HepG2 (cell line): Measurements from ENCODE around the gene ARMC8. TPM values are rescaled to one million over a fixed set of nuclear protein-coding genes. Genes with fewer than 3 reads are reported as not detected.

ENCODE experiments used
- ATAC-seq: fragments of 200-7000 bp; cut with Tn5 transposase; 3 replicates; pipeline ENCODE4 v1.9.1; 2020; ENCODE audit warnings: mild to moderate bottlenecking, moderate library complexity
- BruUV-seq: library from RNA; stranded (reverse); fragments of 400-500 nt; replicated peaks from 2 replicates; lab custom pipeline; 2021; lab: Mats Ljungman, UMichigan
- CTCF ChIA-PET: fragments of 300-600 bp; formaldehyde crosslinking; extraction: SDS; loops from one replicate; lab custom pipeline; 2021; ENCODE audit warnings: low total read pairs, inconsistent platforms, low intra/inter-chr PET ratio; lab: Yijun Ruan, JAX
- POLR2A ChIA-PET: fragments of 350-600 bp; sonication (Branson Sonifier 250); formaldehyde crosslinking; loops from one replicate; lab custom pipeline; 2020; ENCODE audit warnings: antibody characterized with exemption, inconsistent platforms; lab: Yijun Ruan, JAX
- DNase-seq: peaks from one replicate; pipeline ENCODE4 v3.0.0-alpha.2; 2015; ENCODE audit warnings: low spot score
- FAIRE-seq: peaks from 3 replicates; lab custom pipeline; 2011; peaks lifted over from hg19 to GRCh38; lab: Jason Lieb, UNC
- H2AFZ ChIP-seq: one replicate; pipeline ENCODE4 v1.6.1; 2011; ENCODE audit warnings: low read length, inconsistent platforms
- H3K27ac ChIP-seq: fragments of 300-600 bp; 3 replicates; pipeline ENCODE4 v1.8.0; 2011; ENCODE audit warnings: mixed run types, mild to moderate bottlenecking, mixed read lengths, low read length, inconsistent platforms; ENCODE audit not compliant: insufficient read depth; ENCODE audit errors: extremely low read length
- H3K27me3 ChIP-seq, 2 experiments: fragments of 200-600 bp in 1 of 2; 2 replicates in 1 of 2; 3 replicates in 1 of 2; pipeline versions ENCODE4 v1.6.0 to v1.8.0; 2011; ENCODE audit warnings: low read length in 2 of 2, mild to moderate bottlenecking in 2 of 2, moderate library complexity in 2 of 2, inconsistent platforms in 1 of 2; ENCODE audit not compliant: insufficient read depth in 2 of 2, control insufficient read depth in 1 of 2
- H3K36me3 ChIP-seq, 2 experiments: fragments of 200-600 bp in 1 of 2; replicated peaks in 1 of 2; 2 replicates in 1 of 2; 3 replicates in 1 of 2; pipeline versions ENCODE4 v1.5.1 to v1.8.0; 2011; ENCODE audit warnings: low read length in 2 of 2, inconsistent platforms in 1 of 2; ENCODE audit not compliant: insufficient read depth in 2 of 2, control insufficient read depth in 1 of 2
- H3K4me1 ChIP-seq: 2 replicates; pipeline ENCODE4 v1.5.1; 2012; ENCODE audit warnings: low read length, inconsistent platforms; ENCODE audit not compliant: insufficient read depth
- H3K4me2 ChIP-seq: 2 replicates; pipeline ENCODE4 v1.6.0; 2011; ENCODE audit warnings: low read depth, low read length, inconsistent platforms
- H3K4me3 ChIP-seq, 3 experiments: fragments of 200-600 bp in 1 of 3; sonication (generic), shearing (Covaris generic) in 1 of 3; replicated peaks in 1 of 3; 2 replicates each; pipeline ENCODE4 v1.5.1; 2011 to 2016; ENCODE audit warnings: low read length in 3 of 3, inconsistent platforms in 2 of 3, low read depth in 2 of 3, mild to moderate bottlenecking in 2 of 3, control low read depth in 1 of 3, mixed read lengths in 1 of 3; ENCODE audit not compliant: insufficient read depth in 1 of 3
- H3K79me2 ChIP-seq: one replicate; pipeline ENCODE4 v1.6.1; 2011; ENCODE audit warnings: low read length, inconsistent platforms; ENCODE audit not compliant: insufficient read depth
- H3K9ac ChIP-seq: 2 replicates; pipeline ENCODE4 v1.6.0; 2011; ENCODE audit warnings: mild to moderate bottlenecking, low read depth, low read length, inconsistent platforms; ENCODE audit not compliant: insufficient read depth
- H3K9me3 ChIP-seq: 2 replicates; pipeline ENCODE4 v1.5.1; 2012; ENCODE audit warnings: mild to moderate bottlenecking, low read length
- H4K20me1 ChIP-seq: 2 replicates; pipeline ENCODE4 v1.6.0; 2011; ENCODE audit warnings: inconsistent platforms, mild to moderate bottlenecking, low read length, moderate library complexity; ENCODE audit not compliant: insufficient read depth
- KAT2B ChIP-seq: fragments of 150-350 bp; IDR thresholded peaks from 2 replicates; pipeline ENCODE4 v1.6.1; 2014; ENCODE audit warnings: low read depth, low read length, borderline replicate concordance
- KMT2B ChIP-seq: IDR thresholded peaks from 2 replicates; pipeline ENCODE4 v1.6.1; 2016; ENCODE audit warnings: missing genetic modification reagents, missing compliant biosample characterization
- PLRG1 ChIP-seq: fragments of 450-650 bp; conservative IDR thresholded peaks from 2 replicates; pipeline ENCODE4 v1.6.1; 2016
- SIX4 ChIP-seq: sonication (generic); formaldehyde crosslinking; IDR thresholded peaks from 2 replicates; pipeline ENCODE4 v1.4.0; 2020; ENCODE audit warnings: missing genetic modification reagents
- SP4 ChIP-seq: sonication (generic); formaldehyde crosslinking; IDR thresholded peaks from 2 replicates; pipeline ENCODE4 v1.8.1; 2023; ENCODE audit warnings: mild to moderate bottlenecking, missing genetic modification reagents
- ZBTB21 ChIP-seq: sonication (generic); formaldehyde crosslinking; IDR thresholded peaks from 2 replicates; pipeline ENCODE4 v1.4.0; 2020; ENCODE audit warnings: missing genetic modification reagents
- ZFP62 ChIP-seq: sonication (generic); formaldehyde crosslinking; IDR thresholded peaks from 2 replicates; pipeline ENCODE4 v1.4.0; 2020; ENCODE audit warnings: missing genetic modification reagents
- ZNF350 ChIP-seq: sonication (generic); formaldehyde crosslinking; IDR thresholded peaks from 2 replicates; pipeline ENCODE4 v1.4.0; 2020; ENCODE audit warnings: mild to moderate bottlenecking, low read depth, missing genetic modification reagents, borderline replicate concordance
- ZNF484 ChIP-seq: sonication (generic); formaldehyde crosslinking; IDR thresholded peaks from 2 replicates; pipeline ENCODE4 v1.5.1; 2020; ENCODE audit warnings: mild to moderate bottlenecking, low read depth, missing genetic modification reagents, borderline replicate concordance
- ZNF562 ChIP-seq: sonication (generic); formaldehyde crosslinking; IDR thresholded peaks from 2 replicates; pipeline ENCODE4 v1.8.0; 2022; ENCODE audit warnings: missing genetic modification reagents, borderline replicate concordance
- ZNF652 ChIP-seq: IDR thresholded peaks from 2 replicates; pipeline ENCODE4 v1.6.1; 2016; ENCODE audit warnings: low read depth, borderline replicate concordance
- ZNF720 ChIP-seq: sonication (generic); formaldehyde crosslinking; IDR thresholded peaks from 2 replicates; pipeline ENCODE4 v1.4.0; 2020; ENCODE audit warnings: missing genetic modification reagents
- ZNF777 ChIP-seq: sonication (generic); formaldehyde crosslinking; IDR thresholded peaks from 2 replicates; pipeline ENCODE4 v1.4.0; 2020; ENCODE audit warnings: missing genetic modification reagents
- ZNF781 ChIP-seq: sonication (generic); formaldehyde crosslinking; IDR thresholded peaks from 2 replicates; pipeline ENCODE4 v1.5.1; 2020; ENCODE audit warnings: borderline replicate concordance, mild to moderate bottlenecking, missing genetic modification reagents; ENCODE audit errors: not compliant biosample characterization
- ZNF883 ChIP-seq: sonication (generic); formaldehyde crosslinking; IDR thresholded peaks from 2 replicates; pipeline ENCODE4 v1.5.1; 2020; ENCODE audit warnings: mild to moderate bottlenecking, missing genetic modification reagents; ENCODE audit errors: not compliant biosample characterization
- WGBS: methylation state at CpG from one replicate; pipeline ENCODE4 v1.1.6; 2017; ENCODE audit warnings: low lambda C conversion rate; 5-methylcytosine and 5-hydroxymethylcytosine counted together
- in situ Hi-C: cut with HindIII; loops from 2 replicates; pipeline ENCODE4 v1.10.0; 2017; ENCODE audit warnings: low pct_unique_long_range_greater_than_20kb; ENCODE audit not compliant: extremely low pct_ligation_motif_present
- intact Hi-C: fragments of 100-400 bp; cut with micrococcal nuclease; formaldehyde crosslinking; loops from one replicate; pipeline ENCODE4 v1.10.0; 2022; ENCODE audit not compliant: unreplicated experiment
- polyA plus RNA-seq, 8 experiments: library from polyadenylated mRNA; depleted of rRNA in 3 of 8; stranded (reverse) in 7 of 8; unstranded in 1 of 8; fragments of >200 nt; fragmentation: Illumina TruSeq in 4 of 8; extraction: Trizol in 4 of 8; gene quantifications; 2 replicates each; pipeline versions ENCODE4 v1.2.1 to v1.2.3, GENCODE V29; 2011 to 2016; ENCODE audit warnings: low read depth in 4 of 8, missing spikeins in 1 of 8, mixed read lengths in 1 of 8; ENCODE audit not compliant: insufficient read depth in 1 of 8
- total RNA-seq, 5 experiments: library from RNA; depleted of rRNA; stranded (reverse); fragments of >200 nt; fragmentation: Illumina TruSeq; extraction: Trizol; gene quantifications; 2 replicates each; pipeline ENCODE4 v1.2.3, GENCODE V29; 2016; ENCODE audit warnings: low read depth in 1 of 5
- TF ChIP-seq, protein P1 (sequence below): sonication (generic); formaldehyde crosslinking; IDR thresholded peaks from 2 replicates; pipeline ENCODE4 v1.4.0; 2020; ENCODE audit warnings: missing genetic modification reagents

The ARMC8 gene
- total and polyA plus RNA-seq, 2 of the 13 experiments (the other 11 are each of a cell fraction or from before 2014, with no cell fraction given): 38.9 to 55.3 TPM

DNA sequence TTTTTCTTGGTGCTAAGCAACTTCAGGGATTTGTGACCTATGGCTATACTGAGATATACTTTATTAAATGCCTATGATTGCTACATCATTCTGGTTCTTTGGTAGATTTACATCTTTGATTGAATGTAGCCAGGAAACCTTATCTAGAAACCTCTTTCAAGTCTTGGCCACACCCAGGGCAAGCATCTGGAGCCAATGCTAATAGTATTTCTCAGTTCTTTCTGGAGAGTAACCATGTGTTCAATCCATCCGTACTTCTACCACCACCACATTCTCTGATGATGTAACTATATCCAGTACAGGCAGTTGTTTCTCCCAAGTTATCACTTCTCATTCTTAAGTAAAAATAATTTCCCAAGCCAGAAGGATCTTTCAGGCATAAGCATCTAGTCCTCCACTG is 73.5 kb downstream of the ARMC8 start:
- POLR2A ChIA-PET: no interaction called here

DNA sequence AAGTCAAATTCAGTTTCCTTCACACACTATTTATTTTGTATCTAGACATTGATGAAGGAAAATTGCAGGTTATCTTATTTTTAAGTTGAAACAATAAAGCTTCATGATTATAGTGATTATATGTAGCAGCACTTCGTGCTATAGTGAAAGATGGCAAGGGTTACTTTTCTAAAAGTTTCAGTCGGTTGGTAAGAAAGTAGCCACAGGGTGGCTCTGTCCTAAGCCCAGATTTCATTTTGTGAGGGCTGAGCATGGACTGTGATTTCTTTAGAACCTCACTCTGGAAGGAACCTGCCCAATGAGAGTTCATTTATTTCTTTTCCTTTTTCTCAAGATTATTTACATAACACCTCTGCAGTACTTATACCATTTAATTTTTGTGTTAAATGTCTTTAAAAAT is 76.0 kb downstream of the ARMC8 start:
- H3K79me2 ChIP-seq: no peaks in the 10 kb centered on the region
- no peak overlapping the region for H3K27ac ChIP-seq
- CTCF ChIA-PET: no interaction called here
- BruUV-seq: no TSS peak
- DNase-seq (no peak), ATAC-seq (no peak; the same call in 2 of the 3 replicates)
- H2AFZ ChIP-seq: no peak overlapping the region
- H3K9me3 ChIP-seq: no peaks in the 10 kb centered on the region
- no peak overlapping the region for H3K4me3 ChIP-seq
- no peak for TF ChIP-seq ZNF484
- TF ChIP-seq KMT2B (CRISPR knock-in tag): no peak
- TF ChIP-seq SP4 (CRISPR knock-in tag): no peak
- no peak for TF ChIP-seq ZNF562
- no peak for TF ChIP-seq ZNF652 (CRISPR knock-in tag)
- TF ChIP-seq ZBTB21: no peak
- no peak for TF ChIP-seq ZNF883 (CRISPR knock-in tag)
- no peak for TF ChIP-seq ZFP62 (CRISPR knock-in tag)
- no peak for TF ChIP-seq SIX4 (CRISPR knock-in tag)
- no peak for TF ChIP-seq ZNF350 (CRISPR knock-in tag)
- TF ChIP-seq, protein P1, sequence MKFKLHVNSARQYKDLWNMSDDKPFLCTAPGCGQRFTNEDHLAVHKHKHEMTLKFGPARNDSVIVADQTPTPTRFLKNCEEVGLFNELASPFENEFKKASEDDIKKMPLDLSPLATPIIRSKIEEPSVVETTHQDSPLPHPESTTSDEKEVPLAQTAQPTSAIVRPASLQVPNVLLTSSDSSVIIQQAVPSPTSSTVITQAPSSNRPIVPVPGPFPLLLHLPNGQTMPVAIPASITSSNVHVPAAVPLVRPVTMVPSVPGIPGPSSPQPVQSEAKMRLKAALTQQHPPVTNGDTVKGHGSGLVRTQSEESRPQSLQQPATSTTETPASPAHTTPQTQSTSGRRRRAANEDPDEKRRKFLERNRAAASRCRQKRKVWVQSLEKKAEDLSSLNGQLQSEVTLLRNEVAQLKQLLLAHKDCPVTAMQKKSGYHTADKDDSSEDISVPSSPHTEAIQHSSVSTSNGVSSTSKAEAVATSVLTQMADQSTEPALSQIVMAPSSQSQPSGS (CRISPR knock-in tag): no peak
- TF ChIP-seq PLRG1: no peak
- TF ChIP-seq, all 625 proteins: peak for 0
- no peak for FAIRE-seq
- Histone ChIP-seq H3K36me3 (peaks cover 2 to 9% of the 10 kb centered on the region in 2 experiments; a peak in 3 of 5 replicates), H3K4me1 (no peaks in the 10 kb centered on the region), H3K9ac (no peak overlapping the region), H3K27me3 (no peaks in the 10 kb centered on the region), H3K4me2 (no peak overlapping the region), H4K20me1 (no peaks in the 10 kb centered on the region)
- WGBS: 93% methylated on average over 2 of the region's 2 CpGs
- POLR2A ChIA-PET: no interaction called here
- in situ Hi-C loops: no loop called here
- intact Hi-C loops: no loop called here

More for the DNA sequence above, 73.5 kb downstream of the ARMC8 start:
- no peaks in the 10 kb centered on the region for H3K27me3 ChIP-seq
- no peak overlapping the region for H3K27ac ChIP-seq
- no peaks in the 10 kb centered on the region for H3K4me1 ChIP-seq
- no TSS peak for BruUV-seq
- H3K4me2 ChIP-seq: no peak overlapping the region
- CTCF ChIA-PET: no interaction called here
- peaks cover 2 to 7% of the 10 kb centered on the region in 2 experiments; a peak in 3 of 5 replicates for H3K36me3 ChIP-seq
- no peak for ATAC-seq
- DNase-seq: no peak
- intact Hi-C loops: no loop called here
- no peak overlapping the region for H2AFZ ChIP-seq
- no peak overlapping the region for H3K4me3 ChIP-seq
- no peak for FAIRE-seq
- H3K79me2 ChIP-seq: no peaks in the 10 kb centered on the region
- no peak overlapping the region for H3K9ac ChIP-seq
- H3K9me3 ChIP-seq: no peaks in the 10 kb centered on the region
- no peaks in the 10 kb centered on the region for H4K20me1 ChIP-seq
- in situ Hi-C loops: no loop called here
- TF ChIP-seq ZNF720 (CRISPR knock-in tag): no peak
- TF ChIP-seq KAT2B: no peak
- TF ChIP-seq ZNF777: no peak
- TF ChIP-seq ZNF781 (CRISPR knock-in tag): no peak
- WGBS: 95% methylated on average over 1 of the region's 1 CpG
